ENCODE results near the gene CNTNAP2.

DNA sequence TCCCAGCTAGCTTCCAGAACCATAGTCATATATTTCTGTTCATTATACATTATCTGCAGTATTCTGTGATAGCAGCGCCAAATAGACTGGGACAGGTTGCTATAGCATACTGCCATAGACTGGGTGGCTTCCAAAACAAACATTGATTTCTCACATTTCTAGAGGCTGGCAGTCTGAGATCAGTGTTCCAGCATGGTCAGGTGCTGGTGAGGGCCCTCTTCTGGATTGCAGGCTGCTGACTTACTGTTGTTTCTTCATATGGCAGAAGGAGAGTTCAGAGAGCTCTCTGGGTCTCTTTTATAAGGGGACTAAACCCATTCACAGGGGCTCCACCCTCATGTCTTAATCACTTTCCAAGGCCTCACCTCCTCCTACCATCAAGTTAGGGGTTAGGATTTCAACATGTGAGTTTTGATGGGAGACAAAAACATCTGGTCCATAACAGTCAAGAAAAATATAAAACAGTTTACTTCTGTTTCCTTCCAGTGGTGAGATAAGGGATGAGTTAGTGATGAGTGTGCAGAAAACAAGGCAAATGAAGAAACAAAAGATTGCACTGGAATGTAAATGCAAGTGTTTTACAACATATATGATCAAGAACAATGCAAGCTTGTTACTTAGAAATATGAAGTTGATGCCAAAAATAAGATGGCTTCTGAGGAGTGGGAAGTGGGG, 2074.9 kb downstream of the CNTNAP2 start:
- TF ChIP-seq CTCF (IDR thresholded peaks at IDR 0.05) (no peak), POLR2A (IDR thresholded peaks at IDR 0.05) (no peak)

All from uterus (tissue), 2 donors.